HCT116 (cell line): ENCODE data around the gene SELENOK. TPM values are rescaled to one million over a fixed set of nuclear protein-coding genes. Genes with fewer than 3 reads are reported as not detected.

Experiments used
- ATAC-seq: fragments of 200-7000 bp; cut with Tn5 transposase; 2 replicates; pipeline ENCODE4 v1.9.1; 2020; ENCODE audit warnings: mild to moderate bottlenecking, moderate library complexity
- BruUV-seq: library from RNA; stranded (reverse); fragments of 400-500 nt; replicated peaks from 2 replicates; lab custom pipeline; 2021; lab: Mats Ljungman, UMichigan
- CTCF ChIA-PET: fragments of 300-600 bp; sonication (Branson Sonifier 250); formaldehyde crosslinking; loops from one replicate; lab custom pipeline; 2021; ENCODE audit warnings: antibody characterized with exemption; lab: Charles Lee
- POLR2A ChIA-PET: fragments of 300-600, 350-600 bp; sonication (Branson Sonifier 250); formaldehyde crosslinking; loops from one replicate; lab custom pipeline; 2021; ENCODE audit warnings: antibody characterized with exemption; lab: Charles Lee
- RAD21 ChIA-PET, 2 experiments: fragments of 300-600 bp; sonication (Branson Sonifier 250); formaldehyde crosslinking; loops; one replicate each; lab custom pipeline; 2023; ENCODE audit warnings: low total read pairs in 2 of 2; ENCODE audit not compliant: uncharacterized antibody in 2 of 2, unreplicated experiment in 2 of 2, low non-redundant PET in 1 of 2; lab: Charles Lee
- DNase-seq: peaks from one replicate; pipeline ENCODE4 v3.0.0-alpha.2; 2010; ENCODE audit warnings: low read depth, low spot score
- H2AFZ ChIP-seq: fragments of 200-600 bp; shearing (Covaris generic), sonication (generic); 2 replicates; pipeline ENCODE4 v1.6.1; 2017; ENCODE audit warnings: low read depth, mixed run types, mixed read lengths, antibody characterized with exemption, low read length; ENCODE audit not compliant: poor library complexity, severe bottlenecking
- H3K27ac ChIP-seq: 2 replicates; pipeline ENCODE4 v1.5.1; 2012; ENCODE audit warnings: low read depth, low read length
- H3K27me3 ChIP-seq: fragments of 200-600 bp; sonication (generic); 2 replicates; pipeline ENCODE4 v1.6.1; 2016; ENCODE audit warnings: mixed run types, low read length, mixed read lengths; ENCODE audit not compliant: insufficient read depth
- H3K36me3 ChIP-seq, 2 experiments: fragments of 200-500 bp in 1 of 2; fragments of 200-600 bp in 1 of 2; sonication (Bioruptor generic) in 1 of 2; sonication (generic) in 1 of 2; 2 replicates each; pipeline versions ENCODE4 v1.5.1 to v1.6.1; 2014 to 2016; ENCODE audit warnings: low read length in 2 of 2, inconsistent platforms in 1 of 2, mixed read lengths in 1 of 2, mixed run types in 1 of 2; ENCODE audit not compliant: insufficient read depth in 2 of 2, control insufficient read depth in 1 of 2
- H3K4me1 ChIP-seq, 2 experiments: fragments of 200-600 bp in 1 of 2; sonication (generic) in 1 of 2; 2 replicates each; pipeline versions ENCODE4 v1.5.1 to v1.6.1; 2012 to 2017; ENCODE audit warnings: low read length in 2 of 2, inconsistent platforms in 1 of 2, mild to moderate bottlenecking in 1 of 2, mixed read lengths in 1 of 2, mixed run types in 1 of 2, moderate library complexity in 1 of 2; ENCODE audit not compliant: insufficient read depth in 2 of 2, control insufficient read depth in 1 of 2
- H3K4me2 ChIP-seq: fragments of 200-600 bp; sonication (generic); 2 replicates; pipeline ENCODE4 v1.6.1; 2017; ENCODE audit warnings: mixed run types, low read length, mixed read lengths
- H3K4me3 ChIP-seq, 2 experiments: fragments of 200-600 bp in 1 of 2; sonication (generic) in 1 of 2; replicated peaks in 1 of 2; 2 replicates each; pipeline ENCODE4 v1.5.1; 2011 to 2016; ENCODE audit warnings: low read length in 2 of 2, control low read depth in 1 of 2, low read depth in 1 of 2, mild to moderate bottlenecking in 1 of 2, mixed read lengths in 1 of 2, mixed run types in 1 of 2
- H3K79me2 ChIP-seq: fragments of 200-600 bp; sonication (generic); 2 replicates; pipeline ENCODE4 v1.6.1; 2017; ENCODE audit warnings: mild to moderate bottlenecking, mixed run types, low read length, moderate library complexity, mixed read lengths; ENCODE audit not compliant: insufficient read depth
- H3K9ac ChIP-seq: fragments of 200-600 bp; sonication (generic); 2 replicates; pipeline ENCODE4 v1.6.1; 2016; ENCODE audit warnings: low read length, mixed read lengths
- H3K9me2 ChIP-seq: fragments of 200-600 bp; sonication (generic), shearing (Covaris generic); 2 replicates; pipeline ENCODE4 v1.6.1; 2017; ENCODE audit warnings: mixed run types, mild to moderate bottlenecking, moderate library complexity; ENCODE audit not compliant: insufficient read depth
- H3K9me3 ChIP-seq, 2 experiments: fragments of 200-500 bp in 1 of 2; fragments of 200-600 bp in 1 of 2; sonication (Bioruptor generic) in 1 of 2; sonication (generic) in 1 of 2; 2 replicates each; pipeline ENCODE4 v1.6.1; 2014 to 2017; ENCODE audit warnings: low read length in 2 of 2, mixed read lengths in 2 of 2, inconsistent platforms in 1 of 2, low read depth in 1 of 2, mild to moderate bottlenecking in 1 of 2, mixed run types in 1 of 2, moderate library complexity in 1 of 2; ENCODE audit not compliant: control insufficient read depth in 1 of 2, insufficient read depth in 1 of 2
- H4K20me1 ChIP-seq: fragments of 200-600 bp; sonication (generic), shearing (Covaris generic); 2 replicates; pipeline ENCODE4 v1.6.1; 2017; ENCODE audit warnings: mixed run types, mild to moderate bottlenecking, moderate library complexity; ENCODE audit not compliant: insufficient read depth
- CBX3 ChIP-seq: IDR thresholded peaks from 2 replicates; pipeline ENCODE4 v1.6.1; 2012; ENCODE audit warnings: low read depth
- CEBPB ChIP-seq: IDR thresholded peaks from 2 replicates; pipeline ENCODE4 v1.6.1; 2012; ENCODE audit warnings: low read depth
- ELF1 ChIP-seq: IDR thresholded peaks from 2 replicates; pipeline ENCODE4 v1.6.1; 2012; ENCODE audit warnings: low read depth, borderline replicate concordance
- EZH2phosphoT487 ChIP-seq: fragments of 200-600 bp; IDR thresholded peaks from 2 replicates; pipeline ENCODE4 v1.6.1; 2018; ENCODE audit warnings: antibody characterized with exemption, borderline replicate concordance
- MAX ChIP-seq: IDR thresholded peaks from 2 replicates; pipeline ENCODE4 v1.6.1; 2012
- POLR2A ChIP-seq: IDR thresholded peaks from 2 replicates; pipeline ENCODE4 v1.7.0; 2011; ENCODE audit warnings: borderline replicate concordance; ENCODE audit not compliant: insufficient read depth, insufficient read length; ENCODE audit errors: extremely low read depth
- REST ChIP-seq: IDR thresholded peaks from 2 replicates; pipeline ENCODE4 v1.6.1; 2012; ENCODE audit warnings: low read depth
- SP1 ChIP-seq: IDR thresholded peaks from 2 replicates; pipeline ENCODE4 v1.6.1; 2012; ENCODE audit warnings: low read depth
- SRF ChIP-seq: IDR thresholded peaks from 2 replicates; pipeline ENCODE4 v1.6.1; 2012; ENCODE audit warnings: low read depth
- YY1 ChIP-seq: IDR thresholded peaks from 2 replicates; pipeline ENCODE4 v1.6.1; 2011; ENCODE audit warnings: low read length, low read depth, moderate library complexity, mild to moderate bottlenecking; ENCODE audit not compliant: insufficient replicate concordance; ENCODE audit errors: extremely low read depth
- ZNF274 ChIP-seq: fragments of 200-500 bp; sonication (Bioruptor generic); IDR thresholded peaks from 2 replicates; pipeline ENCODE4 v1.6.1; 2014; ENCODE audit warnings: mild to moderate bottlenecking, low read depth, low read length, inconsistent platforms
- intact Hi-C: fragments of 100-400 bp; cut with micrococcal nuclease; formaldehyde crosslinking; loops from 2 replicates; pipeline ENCODE4 v1.10.0; 2022
- total RNA-seq: library from RNA; stranded (reverse); gene quantifications from one replicate; pipeline ENCODE4 v1.2.1, GENCODE V29; 2021; ENCODE audit not compliant: unreplicated experiment

The SELENOK gene
- total RNA-seq, 1 experiment from 2014 or later = 35.1 TPM

GRCh38 chr3:53899750-53900149, 8.1 kb upstream of the SELENOK start:
- TF ChIP-seq SRF = no peak
- TF ChIP-seq ZNF274 = no peak
- no peak for TF ChIP-seq EZH2phosphoT487
- no peak for TF ChIP-seq YY1
- no peak for TF ChIP-seq CEBPB
- TF ChIP-seq CBX3 = no peak
- no peak for TF ChIP-seq SP1
- TF ChIP-seq MAX = no peak
- no peak for TF ChIP-seq POLR2A
- TF ChIP-seq REST = no peak
- no peak for TF ChIP-seq ELF1
- RAD21 ChIA-PET = no interaction called here
- no peak for ATAC-seq

More at GRCh38 chr3:53899750-53900149, 8.1 kb upstream of the SELENOK start:
- Histone ChIP-seq H3K36me3 (no peaks in the 10 kb centered on the region), H3K9ac (no peak overlapping the region), H3K27ac (no peak overlapping the region), H3K9me3 (no peaks in the 10 kb centered on the region), H3K4me1 (no peaks in the 10 kb centered on the region), H4K20me1 (no peaks in the 10 kb centered on the region), H3K4me3 (no peak overlapping the region), H3K27me3 (no peaks in the 10 kb centered on the region), H3K79me2 (no peaks in the 10 kb centered on the region), H3K9me2 (no peaks in the 10 kb centered on the region), H3K4me2 (no peak overlapping the region), H2AFZ (no peak overlapping the region)
- POLR2A ChIA-PET = interaction anchor here (2.3 kb wide), 1 partner anchor 8 kb away, joined by 6 read pairs; the partner anchor contains the start of gene SELENOK
- no peak for DNase-seq
- intact Hi-C loops = loop anchor here (10.0 kb wide), 1 partner anchor 545 kb away; no protein-coding TSS in a partner anchor
- CTCF ChIA-PET = no interaction called here
- no TSS peak for BruUV-seq
